ENCODE results near the gene CFTR.
"Not testable (repeated sequence)": the region's sequence is repeated elsewhere in the genome, so short reads cannot be mapped to it uniquely, and the experiment has no call there.

The CFTR gene

GRCh38 chr7:117686311-117686935 lies 206.6 kb downstream of the CFTR start:
- peak; percentile 14 for ATAC-seq
- DNase-seq = no peak

DNA sequence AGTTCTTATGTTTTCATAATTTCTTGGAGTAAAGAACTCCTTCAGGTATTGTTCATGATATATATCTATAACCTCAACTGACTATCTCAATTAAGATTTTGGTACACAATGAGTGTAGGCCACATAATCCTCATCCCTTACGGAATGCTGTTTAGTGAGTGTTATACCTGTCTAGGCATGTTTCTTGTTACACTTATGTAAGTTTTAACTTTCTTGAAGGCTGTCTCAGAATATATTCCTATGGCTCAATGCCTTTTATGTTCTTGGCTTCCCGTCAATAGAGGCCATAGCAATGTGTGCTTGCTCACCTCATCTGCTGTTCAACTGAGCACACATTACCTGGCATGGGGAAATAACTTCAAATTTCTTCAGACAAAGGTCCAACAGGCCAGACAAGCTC lies 208.3 kb downstream of the CFTR start:
- ATAC-seq (no peak), DNase-seq (no peak)

- DNase-seq (no peak), ATAC-seq (no peak)
Measured at GRCh38 chr7:117689406-117689805, 209.6 kb downstream of the CFTR start.

DNA sequence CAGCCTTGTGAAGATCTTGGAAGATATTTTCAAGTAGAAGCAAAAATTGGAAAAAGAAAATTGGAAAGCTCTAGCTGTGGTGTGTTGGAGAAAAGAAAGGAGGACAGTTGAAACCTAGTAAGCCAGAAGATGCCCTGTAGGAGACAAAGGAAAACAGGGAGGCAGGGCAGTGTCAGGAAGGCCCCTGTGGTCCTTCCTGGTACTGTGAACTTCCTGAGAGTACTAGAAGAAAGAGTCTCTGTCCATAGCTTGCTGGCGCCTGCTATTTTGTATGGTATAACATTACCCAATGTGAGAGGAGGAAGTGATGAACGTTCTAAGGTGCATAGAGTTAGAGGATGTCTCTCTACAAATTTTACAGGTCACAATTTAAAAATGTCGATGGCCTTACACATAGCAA lies 210.3 kb downstream of the CFTR start:
- DNase-seq (no peak), ATAC-seq (no peak)

DNA sequence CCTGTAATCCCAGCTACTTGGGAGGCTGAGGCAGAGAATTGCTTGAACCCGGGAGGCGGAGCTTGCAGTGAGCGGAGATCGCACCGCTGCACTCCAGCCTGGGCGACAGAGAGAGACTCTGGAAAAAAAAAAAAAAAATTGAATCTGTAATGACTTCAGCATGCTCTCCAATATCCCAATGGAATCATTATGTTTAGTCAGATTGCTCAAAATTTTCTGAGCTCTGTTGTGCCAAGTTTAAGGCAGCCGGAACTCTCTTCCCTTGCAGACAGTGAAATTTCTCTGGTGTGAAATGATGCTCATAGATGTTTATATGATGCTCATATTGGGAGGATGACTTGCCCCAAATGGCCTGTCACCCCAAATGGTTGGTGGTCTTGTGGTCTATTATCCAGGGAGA lies 212.5 kb downstream of the CFTR start:
- DNase-seq (no peak), ATAC-seq (no peak)

DNA sequence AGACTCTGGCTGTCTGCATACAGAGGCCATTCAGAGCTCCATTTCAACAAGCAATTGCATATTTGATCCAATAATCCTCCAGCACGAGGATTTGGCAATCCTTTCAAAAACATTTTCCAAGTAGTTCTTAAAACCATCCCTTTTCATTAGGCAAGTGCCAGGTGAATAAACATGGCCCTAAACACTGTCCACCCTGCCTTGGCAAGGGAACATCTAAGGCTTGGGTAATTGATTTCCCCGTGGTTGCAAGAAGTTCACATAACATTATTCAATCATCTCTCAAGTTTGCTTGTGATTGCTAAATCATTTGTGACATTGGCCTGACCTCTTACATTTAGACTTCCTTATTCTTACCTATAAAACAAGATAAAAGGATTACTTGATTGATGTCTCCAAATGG lies 218.2 kb downstream of the CFTR start:
- DNase-seq = no peak
- ATAC-seq = no peak

DNA sequence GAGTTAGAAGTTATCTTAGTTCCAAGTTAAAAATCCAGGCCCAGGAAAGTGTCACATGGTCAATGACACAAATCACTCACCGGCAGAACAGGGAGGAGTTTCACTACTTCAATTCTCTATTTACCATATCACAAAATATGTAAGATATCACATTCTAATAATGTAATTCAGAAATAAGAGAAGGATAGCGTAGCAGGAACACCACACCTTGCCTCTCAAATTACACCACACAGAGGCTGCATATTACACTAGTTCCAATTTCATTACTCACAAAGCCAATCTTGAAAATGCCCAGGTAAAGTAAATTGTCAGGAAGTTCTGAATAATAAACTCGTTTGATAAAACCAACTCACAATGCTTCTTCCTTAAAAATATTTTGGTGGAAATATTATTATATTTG lies 224.2 kb downstream of the CFTR start:
- DNase-seq (no peak), ATAC-seq (no peak)

DNA sequence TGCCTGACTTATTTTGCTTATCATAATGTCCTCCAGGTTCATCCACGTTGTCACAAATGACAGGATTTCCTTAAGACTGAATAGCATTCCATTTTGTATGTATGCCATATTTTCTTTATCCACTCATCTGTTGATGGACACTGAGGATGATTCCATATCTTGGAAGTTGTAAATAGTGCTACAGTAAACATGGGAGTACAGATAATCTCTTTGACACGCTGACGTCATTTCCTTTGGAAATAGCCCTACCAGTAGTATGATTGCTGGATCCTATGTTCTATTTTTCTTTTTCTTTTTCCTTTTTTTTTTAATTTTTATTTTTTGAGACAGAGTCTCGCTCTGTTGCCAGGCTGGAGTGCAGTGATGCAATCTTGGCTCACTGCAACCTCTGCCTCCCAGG lies 225.8 kb downstream of the CFTR start:
- ATAC-seq (no peak), DNase-seq (no peak)

DNA sequence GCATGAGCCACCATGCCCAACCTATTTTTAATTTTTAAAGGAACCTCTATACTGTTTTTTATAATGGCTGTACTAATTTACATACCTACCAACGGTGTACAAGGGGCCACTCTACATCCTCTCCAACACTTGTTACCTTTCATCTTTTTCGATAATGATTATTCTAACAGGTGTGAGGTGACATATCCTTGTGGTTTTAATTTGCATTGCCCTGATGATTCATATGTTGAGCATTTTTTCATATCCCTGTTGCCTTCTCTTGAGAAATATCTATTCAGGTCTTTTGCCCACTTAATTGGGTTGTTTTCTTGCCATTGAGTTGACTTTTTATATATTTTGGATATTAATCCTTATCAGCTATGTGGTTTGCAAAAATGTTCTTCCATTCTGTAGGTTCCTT lies 226.4 kb downstream of the CFTR start:
- DNase-seq = no peak
- ATAC-seq = no peak

DNA sequence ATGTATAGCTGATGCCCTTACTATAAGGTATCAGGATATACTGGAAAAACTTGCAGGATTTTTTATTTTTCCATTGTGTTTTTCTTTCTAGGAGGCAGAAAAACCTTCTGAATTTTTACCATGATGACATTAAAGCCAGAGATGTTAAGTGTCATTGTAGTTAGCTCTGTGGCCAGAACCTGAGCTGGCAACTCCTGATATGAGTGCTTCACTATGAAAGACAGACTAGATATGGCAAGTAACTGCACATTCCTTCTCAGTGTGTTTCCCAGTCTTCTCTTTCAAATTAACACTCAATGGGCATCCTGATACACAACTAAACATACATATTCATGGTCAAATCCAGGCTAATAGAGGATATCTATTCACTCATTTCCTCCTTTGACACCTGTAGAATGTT lies 227.3 kb downstream of the CFTR start:
- DNase-seq = no peak
- no peak for ATAC-seq

DNA sequence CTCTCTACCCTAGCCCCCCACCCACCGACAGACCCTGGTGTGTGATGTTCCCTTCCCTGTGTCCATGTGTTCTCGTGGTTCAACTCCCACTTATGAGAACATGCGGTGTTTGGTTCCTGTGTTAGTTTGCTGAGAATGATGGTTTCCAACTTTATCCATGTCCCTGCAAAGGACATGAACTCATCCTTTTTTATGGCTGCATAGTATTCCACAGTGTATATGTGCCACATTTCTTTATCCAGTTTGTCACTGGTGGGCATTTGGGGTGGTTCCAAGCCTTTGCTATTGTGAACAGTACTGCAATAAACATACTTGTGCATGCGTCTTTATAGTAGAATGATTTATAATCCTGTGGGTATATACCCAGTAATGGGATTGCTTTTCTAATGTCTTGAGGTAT lies 228.3 kb downstream of the CFTR start:
- not testable (repeated sequence) for ATAC-seq, DNase-seq

- DNase-seq (no peak), ATAC-seq (no peak)
Measured at GRCh38 chr7:117711556-117711955, 231.7 kb downstream of the CFTR start.

- peak; percentile 10 for DNase-seq
- ATAC-seq = no peak
Measured at GRCh38 chr7:117715784-117716445, 236.1 kb downstream of the CFTR start.

GRCh38 chr7:117716707-117717299 lies 237.0 kb downstream of the CFTR start:
- no peak for ATAC-seq

DNA sequence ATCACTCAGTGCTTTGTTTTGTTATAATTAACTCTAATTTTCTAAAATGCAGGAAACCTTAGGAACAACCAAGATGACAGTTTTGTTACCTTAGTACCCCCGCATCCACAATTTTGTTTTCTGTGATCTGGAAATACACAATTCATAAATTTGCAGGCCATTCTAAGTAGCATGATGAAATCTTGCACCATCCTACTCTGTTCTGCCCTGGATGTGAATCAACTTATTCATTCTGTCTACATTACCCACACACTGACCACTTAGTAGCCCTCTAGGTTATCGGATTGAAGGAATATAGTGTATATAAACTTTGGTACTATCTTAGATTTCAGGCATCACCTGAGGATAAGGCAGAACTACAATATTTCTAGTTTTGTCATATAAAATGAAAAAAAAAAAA lies 237.5 kb downstream of the CFTR start:
- DNase-seq (no peak), ATAC-seq (no peak)

More at GRCh38 chr7:117716707-117717299, 237.0 kb downstream of the CFTR start:
- DNase-seq = no peak
